ENCODE measurements around the gene PALLD.
"Not testable (repeated sequence)": the region's sequence is repeated elsewhere in the genome, so short reads cannot be mapped to it uniquely, and the experiment has no call there.

Gene PALLD

DNA sequence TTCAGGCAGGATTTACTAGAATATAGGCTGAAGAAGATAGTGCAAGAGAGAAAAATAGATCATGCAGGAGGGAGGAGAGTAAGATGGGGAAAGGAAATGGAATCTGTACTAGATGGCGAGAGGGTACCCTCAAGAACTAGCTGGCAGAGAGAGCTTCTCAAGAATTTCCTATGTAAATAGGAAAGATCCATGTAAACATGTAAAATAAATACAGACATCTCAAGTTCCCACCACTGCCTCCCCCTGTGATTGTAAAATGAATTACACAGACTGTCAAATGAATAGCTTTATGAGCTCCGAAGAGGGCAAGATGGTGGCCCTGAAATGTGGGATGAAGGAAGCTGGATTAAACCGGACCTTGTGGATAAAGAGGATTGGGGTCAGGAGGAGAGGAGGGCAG is 178.0 kb downstream of the PALLD start:
- no peak for DNase-seq (ENCODE audit: low read depth, low spot score)

DNA sequence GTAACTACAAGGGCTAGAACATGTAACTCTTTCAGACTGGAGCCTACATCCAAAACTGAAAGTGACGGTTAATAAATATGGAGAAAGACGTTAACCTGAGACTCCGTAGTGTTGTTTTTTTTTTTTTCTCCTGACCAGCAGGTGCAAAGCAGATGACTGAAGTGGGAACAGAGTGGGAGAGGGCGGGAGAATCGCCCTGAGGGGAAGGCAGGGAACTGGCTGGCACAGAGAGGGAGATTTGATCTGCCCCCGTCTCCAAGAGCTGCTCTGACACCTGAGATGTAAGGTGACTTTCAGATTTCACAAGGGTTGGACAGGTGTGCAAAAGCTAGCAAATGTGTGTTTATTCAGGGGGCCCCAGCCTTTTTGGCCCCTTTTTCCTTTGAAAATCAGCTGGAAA is 180.2 kb downstream of the PALLD start:
- peak; percentile 19 for DNase-seq (ENCODE audit: low read depth, low spot score)

DNA sequence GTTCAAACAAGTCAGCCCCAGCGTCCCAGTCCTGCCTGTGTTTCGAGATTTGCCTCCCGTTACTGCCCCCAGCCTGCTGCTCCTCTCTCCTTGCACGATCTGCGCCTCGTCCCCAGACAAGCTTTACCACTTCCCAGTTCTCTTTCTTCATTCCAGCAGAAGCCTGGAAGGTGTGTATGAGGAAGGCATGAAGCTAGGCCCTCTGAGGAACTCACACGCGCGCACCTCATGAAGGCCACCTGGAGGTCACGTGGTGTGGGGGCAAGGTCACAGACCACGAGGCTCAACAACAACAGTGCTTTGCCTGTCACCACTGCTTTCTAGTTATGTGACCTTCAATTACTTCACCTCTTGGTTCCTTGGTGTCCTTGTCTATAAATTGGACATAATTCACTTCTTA is 181.0 kb downstream of the PALLD start:
- no peak for DNase-seq (ENCODE audit: low read depth, low spot score)

DNA sequence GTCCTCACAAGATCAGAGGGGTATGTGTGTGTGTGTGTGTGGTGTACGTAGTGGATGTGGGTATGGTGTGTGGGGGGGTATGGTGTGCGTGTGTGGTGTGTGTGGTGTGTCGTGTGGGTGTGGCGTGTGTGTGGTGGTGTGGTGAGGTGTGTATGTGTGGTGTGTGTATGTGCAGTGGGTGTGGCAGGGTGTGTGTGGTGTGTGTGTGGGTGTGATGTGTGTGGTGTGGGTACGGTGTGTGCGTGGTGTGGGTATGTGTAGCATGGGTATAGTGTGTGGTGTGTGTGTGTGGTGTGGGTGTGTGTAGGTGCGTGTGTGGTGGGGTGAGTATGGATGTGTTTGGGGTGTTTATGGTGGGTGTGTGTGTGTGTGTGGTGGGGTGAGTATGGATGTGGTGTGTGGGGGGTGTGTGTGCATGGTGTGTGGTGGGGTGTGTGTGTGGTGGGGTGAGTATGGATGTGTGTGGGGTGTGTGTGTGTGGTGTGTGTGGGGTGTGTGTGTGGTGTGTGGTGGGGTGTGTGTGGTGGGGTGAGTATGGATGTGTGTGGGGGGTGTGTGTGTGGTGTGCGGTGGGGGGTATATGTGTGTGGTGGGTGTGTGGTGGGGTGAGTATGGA is 182.0 kb downstream of the PALLD start:
- DNase-seq (ENCODE audit: low read depth, low spot score): no peak

DNA sequence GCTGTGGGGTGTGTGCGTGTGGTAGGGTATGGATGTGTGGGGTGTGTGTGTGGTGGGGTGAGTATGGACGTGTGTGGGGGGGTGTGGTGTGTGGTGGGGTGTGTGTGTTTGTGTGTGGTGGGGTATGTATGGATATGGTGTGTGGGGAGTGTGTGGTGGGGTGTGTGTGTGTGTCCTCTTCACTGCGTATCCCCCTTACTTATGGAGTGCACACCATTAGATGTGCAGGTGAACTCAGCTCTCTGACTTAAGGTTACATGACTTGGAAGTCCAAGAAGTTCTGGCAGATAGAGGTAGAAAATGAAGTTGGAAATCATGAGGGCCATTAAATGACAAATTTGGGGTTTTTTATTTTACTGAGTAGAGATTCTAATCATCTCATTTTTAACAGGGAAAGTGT is 182.5 kb downstream of the PALLD start:
- no peak for DNase-seq (ENCODE audit: low read depth, low spot score)

DNA sequence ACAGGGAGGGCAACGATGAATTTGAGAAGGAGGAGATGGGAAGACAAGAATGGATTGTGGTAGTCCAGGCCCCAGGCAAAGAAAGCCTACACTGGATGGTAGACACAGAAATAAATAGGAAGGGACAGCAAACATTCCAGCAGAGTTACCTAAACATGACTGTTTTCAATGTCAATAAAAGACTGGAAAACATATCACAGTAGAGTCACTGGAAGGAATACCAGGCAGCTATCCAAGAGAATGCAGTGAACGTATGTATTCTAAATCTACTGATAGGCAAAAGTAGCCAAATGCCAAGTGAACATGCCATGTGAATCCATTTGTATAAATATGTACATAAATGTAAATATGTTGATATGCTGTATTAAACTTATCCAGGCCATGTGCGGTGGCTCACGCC is 183.0 kb downstream of the PALLD start:
- no peak for DNase-seq (ENCODE audit: low read depth, low spot score)

DNA sequence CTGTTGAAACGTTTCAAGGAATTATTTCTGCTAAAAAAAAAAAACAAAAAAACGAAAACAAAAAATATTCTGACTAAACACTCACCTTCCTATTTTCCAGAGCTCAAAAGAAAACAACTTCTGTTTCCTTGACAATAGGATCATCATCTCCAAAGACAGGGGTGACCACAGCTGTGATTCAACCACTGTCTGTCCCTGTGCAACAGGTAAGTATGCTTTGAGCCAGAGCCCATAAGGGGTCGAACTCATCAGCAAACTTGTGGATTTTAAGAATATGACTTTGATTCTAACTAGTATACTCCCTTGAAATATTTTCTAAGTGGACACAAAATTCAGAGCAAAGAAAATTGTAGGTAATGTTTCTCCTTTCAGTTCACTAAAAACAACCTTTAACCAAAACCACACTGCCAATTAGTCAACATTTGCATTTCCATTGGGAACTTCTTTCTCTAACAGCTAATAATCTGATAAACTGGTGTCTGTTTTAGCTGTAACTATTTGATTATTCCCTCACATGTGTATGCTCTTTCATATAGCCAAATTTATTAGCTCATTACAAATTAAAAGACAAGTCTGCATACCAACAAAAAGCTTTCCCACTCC is 186.1 kb downstream of the PALLD start:
- no peak for DNase-seq (ENCODE audit: low read depth, low spot score)

DNA sequence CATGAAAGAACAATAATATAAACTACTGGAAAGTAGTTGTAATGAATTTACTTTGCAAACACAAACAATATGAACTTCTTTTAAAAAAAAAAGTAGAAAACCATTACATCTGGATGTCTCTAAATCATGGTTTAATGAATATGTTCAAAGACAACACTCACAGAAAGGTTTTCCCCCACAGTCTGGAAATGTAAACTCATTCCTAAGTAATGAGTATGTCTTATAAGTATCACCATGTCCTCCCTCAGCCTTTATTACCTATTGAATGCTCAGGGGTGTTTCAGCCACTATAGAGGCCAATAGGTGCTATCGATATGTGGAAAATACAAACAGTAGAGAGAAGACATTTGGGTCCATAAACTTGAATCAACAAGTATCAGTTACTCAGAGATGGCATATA is 186.7 kb downstream of the PALLD start:
- DNase-seq (ENCODE audit: low read depth, low spot score): no peak

DNA sequence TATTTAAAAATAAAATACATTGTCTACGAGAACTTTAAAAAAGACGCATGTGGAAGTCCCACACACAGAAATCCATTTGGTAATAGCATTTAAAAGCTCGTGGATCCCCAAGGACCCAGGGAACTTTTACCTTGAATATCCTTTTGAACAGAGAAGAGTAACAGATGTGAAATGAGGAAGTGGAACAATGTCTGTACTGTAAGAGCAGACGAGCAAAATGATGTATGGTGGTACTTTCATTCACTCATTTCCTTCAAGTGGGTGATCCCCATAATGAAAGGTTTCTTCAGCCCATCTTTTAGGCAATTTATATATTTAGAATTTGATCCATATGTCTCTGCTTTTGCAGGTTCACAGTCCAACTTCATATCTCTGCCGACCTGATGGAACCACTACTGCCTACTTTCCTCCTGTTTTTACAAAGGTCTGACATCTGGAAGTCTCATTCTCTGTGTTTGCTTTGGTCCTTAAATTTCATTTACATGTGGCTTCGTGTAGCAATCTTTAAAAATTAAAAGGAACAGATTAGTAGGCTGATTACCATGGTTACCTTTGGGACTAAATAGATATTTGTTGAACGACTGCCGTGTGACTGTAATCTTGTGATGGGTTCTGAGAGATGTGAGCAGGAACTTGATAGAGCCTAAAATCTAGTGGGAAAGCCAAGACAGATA is 188.4 kb downstream of the PALLD start:
- DNase-seq (ENCODE audit: low read depth, low spot score): no peak

DNA sequence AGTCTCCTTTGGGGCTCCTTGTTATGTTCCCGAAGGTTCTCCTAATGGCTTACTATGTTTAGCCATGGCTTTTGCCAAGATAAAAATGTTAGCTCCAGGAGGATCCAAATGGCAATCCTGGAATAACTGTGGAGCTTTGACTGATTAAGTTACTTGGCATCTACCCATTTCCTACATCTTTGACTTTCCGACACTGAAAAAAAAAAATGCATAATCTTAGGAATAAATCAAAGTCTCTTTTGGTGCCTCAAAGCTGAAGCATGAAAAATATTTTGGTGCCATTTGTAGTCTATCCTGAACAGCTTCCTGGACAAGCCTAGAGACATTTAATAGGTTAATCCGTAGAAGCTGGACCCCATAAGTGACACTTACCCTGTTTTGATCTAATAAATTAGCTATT is 191.7 kb downstream of the PALLD start:
- DNase-seq (ENCODE audit: low read depth, low spot score): no peak

DNA sequence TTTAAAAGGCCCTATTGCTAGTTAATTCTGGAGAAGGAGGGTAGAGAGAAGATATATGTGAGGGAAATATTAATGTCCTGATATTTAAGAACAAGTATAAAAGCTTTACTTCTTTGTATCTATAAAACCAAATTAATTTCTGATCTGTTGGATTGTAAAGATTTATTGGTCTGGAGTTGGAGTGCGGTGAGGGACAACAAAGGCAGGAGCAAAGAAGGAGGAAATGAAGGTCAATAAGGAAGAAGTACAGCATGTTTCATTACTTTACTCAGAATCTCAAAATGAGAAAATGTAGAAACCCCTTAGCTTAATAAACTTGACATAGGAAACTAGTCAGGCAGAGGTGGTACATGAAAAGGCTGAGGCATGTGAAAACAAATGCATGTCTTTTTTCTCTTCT is 192.9 kb downstream of the PALLD start:
- no peak for DNase-seq (ENCODE audit: low read depth, low spot score)

DNA sequence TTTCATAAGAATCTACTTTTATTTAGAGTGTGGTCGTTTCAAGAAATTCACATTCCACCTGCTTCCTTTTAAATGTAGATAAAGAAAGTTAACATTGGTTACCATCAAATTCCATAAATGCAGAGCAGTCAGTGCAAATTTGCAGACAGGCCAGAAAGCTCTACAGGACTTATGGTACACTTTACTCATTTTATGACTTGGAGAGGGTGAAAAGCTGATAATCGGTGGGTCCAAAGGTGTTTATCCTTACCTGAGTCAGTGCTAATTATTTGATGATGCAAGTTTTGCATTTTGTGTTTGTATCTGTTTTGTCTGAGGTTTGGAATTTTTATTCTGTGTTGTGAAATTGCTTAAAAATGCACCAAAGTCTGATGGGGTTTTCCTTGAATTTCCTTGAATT is 193.3 kb downstream of the PALLD start:
- DNase-seq (ENCODE audit: low read depth, low spot score): no peak

DNA sequence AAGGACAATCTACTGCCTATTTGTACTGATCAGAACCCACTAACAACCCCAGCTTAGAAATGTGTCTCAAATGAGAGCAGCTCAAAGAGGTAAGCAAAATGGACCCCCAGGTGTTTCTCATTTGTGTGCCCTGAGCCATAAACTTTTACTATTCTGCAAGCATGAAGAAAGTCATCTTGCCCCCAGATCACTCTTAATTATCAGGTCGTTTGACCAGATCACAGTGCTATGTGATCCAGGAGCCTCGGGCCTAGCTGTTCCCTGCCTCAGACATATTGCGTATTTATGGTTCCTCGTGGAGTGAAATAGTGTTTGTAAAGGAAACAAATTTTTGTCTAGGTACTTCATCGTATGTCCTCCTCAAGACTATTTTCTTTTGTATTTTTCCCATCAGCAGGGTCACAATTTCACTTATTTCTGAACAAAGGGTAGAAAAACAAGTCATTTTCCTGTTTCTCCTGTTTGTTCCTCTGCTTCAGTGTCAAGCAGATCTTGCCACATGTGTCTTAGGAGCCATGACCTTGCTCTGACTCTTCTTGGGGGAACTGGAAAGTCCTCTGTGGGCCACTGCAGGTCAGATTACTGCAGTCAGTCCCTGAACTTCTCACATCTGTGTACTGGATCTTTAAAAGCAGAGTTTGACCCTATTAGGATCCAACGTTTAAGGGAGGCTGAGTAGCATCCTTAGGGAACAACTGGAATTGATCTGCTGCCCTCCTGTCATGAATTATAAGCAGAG is 194.9 kb downstream of the PALLD start:
- DNase-seq (ENCODE audit: low read depth, low spot score): no peak

DNA sequence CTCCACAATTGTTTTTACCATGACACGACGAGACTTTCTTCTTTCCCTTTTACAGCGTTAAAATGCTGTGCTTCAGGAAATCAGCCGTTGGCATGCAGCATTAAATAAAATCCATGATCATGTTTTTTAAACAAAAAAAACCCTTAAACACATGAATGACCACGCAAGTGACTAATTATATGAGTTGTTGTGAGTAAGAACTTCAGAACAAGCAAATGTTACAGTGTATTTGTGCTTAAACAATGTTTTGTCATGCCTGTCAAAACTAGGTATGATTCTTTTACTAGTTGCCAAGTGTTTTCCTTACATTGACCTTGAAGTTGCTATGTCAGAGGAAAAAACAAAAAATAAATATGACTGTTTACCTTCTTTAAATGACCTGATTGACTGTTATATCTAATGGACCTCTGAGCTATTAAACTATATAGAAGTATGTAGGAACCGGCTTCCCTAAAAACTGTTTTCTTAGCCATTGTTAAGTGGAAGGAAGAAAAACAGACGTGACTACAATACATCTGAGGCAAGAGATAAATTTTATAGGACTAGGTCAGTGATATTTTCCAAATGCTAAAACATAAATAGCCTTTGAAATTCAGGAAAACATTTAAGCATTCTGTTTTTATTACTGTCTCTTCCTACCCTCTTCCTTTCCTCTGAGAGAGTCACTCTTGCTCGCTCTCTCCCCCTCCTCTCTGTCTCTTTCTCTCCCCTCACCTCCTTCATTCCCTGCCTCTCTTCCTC is 197.1 kb downstream of the PALLD start:
- DNase-seq (ENCODE audit: low read depth, low spot score): no peak

DNA sequence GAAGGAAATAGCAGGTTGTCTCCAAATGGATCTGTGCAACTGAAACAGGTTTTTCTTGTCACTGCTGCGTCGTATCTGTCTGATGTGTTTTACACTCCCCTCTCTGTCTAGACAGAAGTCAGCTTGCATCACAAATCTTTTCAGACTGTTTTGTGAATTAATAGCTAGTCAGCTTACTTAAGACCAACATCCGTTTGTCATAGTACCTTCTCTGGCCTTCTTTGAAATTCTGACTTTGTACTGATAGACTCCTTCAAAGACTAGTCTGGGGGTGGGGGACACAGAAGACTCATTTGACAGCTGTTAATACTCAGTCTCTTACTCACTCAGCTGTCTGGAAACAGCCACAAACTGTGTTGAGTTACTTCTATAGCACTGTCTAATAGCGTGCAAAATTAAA is 197.8 kb downstream of the PALLD start:
- DNase-seq (ENCODE audit: low read depth, low spot score): no peak

DNA sequence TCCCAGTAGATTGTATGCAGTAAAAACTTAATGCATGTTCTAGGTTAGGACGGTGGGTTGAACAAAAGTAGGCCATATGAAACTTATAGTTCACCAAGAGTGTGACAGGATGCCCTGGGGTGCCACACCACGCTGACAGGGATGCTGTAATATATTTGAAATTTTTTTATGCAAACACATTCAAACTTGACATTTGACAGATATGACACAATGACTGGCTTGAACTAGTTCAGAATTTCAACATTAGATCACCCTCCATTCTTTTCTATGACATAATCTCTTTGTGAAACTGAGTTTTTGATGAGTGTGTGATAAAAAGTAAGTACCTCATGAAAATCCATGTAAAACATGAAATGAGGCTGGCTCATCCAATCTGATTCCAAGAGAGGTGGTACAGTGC is 198.4 kb downstream of the PALLD start:
- no peak for DNase-seq (ENCODE audit: low read depth, low spot score)

DNA sequence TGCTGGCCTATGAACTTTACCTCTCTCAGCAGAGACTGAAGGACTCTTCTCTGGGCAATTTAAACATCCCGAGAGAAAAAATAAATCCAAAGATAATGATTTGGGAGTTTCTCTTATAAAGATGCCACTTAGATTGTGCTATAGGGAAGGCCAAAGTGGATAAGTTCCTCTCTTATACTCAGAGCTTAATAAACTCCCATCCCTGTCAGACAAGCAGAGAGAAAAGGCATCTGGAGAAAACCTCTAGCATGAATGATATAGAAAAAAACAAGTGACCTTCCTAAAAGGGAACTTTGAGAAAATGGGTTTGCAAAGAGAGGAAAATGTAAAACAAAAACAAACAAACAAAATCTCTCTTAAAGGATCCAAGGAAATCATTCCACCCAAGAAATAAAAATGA is 199.4 kb downstream of the PALLD start:
- DNase-seq (ENCODE audit: low read depth, low spot score): no peak

DNA sequence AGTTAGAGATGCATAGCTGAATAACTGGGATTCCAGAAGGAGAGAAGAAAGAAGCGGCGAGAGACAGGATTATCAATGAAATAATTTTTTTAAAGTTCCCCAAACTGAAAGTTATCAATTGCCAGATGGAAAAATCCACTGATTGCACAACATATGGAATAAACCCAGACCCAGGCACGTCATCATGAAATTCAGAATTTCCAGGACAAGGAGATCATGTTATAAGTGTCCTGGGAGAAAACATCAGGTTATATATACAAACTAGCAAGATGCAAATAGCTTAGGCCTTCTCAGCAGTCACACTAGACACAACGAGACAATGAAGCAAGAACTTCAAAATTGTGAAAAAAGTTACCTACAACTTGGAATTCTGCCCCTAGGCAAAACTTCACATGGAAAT is 200.0 kb downstream of the PALLD start:
- no peak for DNase-seq (ENCODE audit: low read depth, low spot score)

DNA sequence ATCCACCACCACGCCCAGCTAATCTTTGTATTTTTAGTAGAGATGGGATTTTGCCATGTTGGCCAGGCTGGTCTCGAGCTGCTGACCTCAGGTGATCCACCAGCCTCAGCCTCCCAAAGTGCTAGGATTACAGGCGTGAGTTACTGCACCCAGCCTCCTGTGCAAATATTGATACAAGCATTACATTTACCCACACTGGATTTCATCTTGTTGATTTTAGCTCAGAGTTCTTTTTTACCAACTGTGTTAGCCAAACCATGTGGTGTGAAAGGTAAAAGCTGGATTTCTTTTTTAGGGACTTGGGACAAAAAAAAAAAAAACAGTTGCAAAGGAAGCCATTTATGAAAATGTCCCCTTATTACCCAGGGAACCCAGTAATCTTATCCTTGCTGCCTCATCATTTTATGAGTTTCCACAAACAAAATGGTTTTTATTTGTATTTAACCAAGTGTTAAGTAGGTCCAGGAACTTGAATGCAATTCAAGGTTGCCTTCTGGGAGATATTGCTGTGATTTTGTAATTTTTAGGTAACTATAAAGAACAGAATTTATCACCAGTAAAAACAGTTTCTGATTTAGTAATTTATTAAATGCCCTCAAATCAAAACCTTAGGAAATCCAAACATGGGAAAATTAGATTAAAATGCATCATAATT is 202.5 kb downstream of the PALLD start:
- DNase-seq (ENCODE audit: low read depth, low spot score): no peak

DNA sequence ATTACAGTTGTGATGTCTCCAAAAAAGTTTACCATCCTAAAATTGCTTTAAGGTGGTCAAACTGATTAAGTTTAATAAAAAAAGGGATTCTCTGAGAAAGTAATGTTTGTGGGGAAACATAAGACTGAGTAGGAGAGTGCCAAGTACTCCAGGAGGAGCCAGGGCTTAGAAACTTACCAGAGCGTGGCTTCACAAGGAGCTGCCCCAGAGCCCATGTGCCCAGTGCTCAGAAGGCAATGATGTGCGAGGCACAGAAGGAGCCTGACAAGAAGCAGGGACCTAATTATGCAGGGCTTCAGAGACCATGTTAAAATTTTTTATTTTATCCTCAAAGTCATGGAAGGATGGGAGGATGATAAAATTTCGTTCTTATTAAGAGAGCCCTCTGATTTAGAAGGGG is 204.2 kb downstream of the PALLD start:
- DNase-seq (ENCODE audit: low read depth, low spot score): no peak

DNA sequence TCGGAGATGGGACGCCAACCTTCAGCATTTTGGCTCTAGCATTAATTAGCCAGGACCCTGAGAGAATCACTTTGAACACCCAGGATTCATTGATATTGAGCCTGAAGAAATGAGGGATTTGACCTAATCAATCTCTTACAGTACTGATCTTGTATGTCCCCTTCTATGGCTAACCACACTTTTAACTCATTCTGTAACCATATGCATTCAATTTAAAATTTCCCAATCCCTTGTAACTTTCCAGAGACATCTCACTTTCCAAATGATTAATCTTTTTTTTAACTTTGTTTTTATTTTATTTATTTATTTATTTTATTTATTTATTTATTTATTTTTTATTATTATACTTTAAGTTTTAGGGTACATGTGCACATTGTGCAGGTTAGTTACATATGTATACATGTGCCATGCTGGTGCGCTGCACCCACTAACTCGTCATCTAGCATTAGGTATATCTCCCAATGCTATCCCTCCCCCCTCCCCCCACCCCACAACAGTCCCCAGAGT is 205.8 kb downstream of the PALLD start:
- not testable (repeated sequence) for DNase-seq (ENCODE audit: low read depth, low spot score)
